ENCODE results near the gene CCNT2.
"Not testable (repeated sequence)": the region's sequence is repeated elsewhere in the genome, so short reads cannot be mapped to it uniquely, and the experiment has no call there.

Gene CCNT2

GRCh38 chr2:134976074-134976702 is 57.6 kb downstream of the CCNT2 start:
- DNase-seq: no peak

GRCh38 chr2:134977104-134977503 is 58.5 kb downstream of the CCNT2 start:
- DNase-seq: not testable (repeated sequence)

DNA sequence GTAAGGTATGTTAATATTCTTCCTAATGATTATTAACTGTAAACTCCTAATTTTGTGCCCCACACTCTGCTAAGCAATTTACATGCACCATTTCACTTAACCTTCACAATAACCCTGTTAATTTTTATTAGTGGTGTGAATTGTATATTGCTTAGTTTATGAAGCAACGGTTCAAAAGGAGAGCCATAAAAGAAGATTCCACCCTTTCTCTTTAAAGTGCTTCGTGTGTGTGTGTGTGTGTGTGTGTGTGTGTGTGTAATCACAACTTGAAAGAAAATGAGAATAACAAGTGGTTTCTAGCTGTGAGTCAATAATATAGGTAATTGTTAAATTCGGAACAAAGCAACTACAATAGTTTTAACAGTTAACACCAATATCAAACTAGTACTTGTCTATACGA is 60.6 kb downstream of the CCNT2 start:
- DNase-seq: no peak

DNA sequence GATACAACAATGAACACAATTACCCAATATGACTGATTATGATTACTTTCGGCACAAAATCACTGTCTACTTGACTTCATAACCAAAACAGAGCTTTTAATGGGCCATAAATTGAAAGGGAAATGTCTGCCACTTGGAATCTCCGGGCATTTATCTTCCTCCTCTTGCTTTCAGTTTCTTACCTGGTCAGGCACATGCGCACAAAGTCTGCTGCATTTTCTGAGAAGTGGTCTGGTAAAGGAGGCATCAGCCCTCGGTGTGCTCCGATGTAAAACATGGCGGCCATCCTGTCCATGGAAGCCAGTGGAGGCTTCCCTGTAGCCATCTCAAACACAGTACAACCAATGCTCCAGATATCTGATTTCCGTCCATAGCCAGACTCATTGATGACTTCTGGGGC is 62.0 kb downstream of the CCNT2 start:
- no peak for DNase-seq

DNA sequence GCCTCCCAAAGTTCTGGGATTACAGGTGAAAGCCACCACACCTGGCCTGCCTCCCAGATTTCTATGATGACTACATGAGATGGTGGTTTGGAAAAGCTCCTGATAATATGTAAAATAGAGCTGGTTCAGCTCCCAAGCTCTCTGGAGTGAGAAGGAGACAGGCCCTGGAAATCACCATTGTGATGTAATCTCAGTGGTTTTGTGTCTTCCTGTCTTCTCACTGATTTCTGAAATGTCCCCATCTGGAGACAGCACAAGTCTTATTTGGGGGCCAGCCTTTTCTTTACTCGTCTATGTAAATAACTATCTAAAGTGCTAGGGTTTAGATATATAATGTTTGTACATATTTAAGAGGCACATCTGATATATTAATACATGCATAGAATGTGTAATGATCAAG is 64.0 kb downstream of the CCNT2 start:
- no peak for DNase-seq

DNA sequence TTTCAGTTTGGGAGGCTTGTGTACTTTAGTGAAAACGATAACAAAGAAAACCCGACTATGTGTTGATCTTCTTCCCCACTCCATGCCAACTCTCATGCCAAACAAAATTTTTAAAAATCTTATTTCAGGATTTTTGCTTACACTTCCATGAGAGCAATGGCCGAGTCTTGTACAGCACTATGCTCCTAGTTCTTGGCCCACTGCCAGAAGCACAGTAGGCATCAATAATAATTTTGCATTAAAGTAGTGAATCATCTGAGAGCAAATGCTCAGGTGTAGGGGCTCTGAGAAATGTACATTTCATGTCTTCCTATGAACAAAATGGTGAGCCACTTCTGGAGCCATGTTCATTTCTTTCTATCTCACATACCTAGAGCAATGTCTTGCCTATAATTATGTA is 66.4 kb downstream of the CCNT2 start:
- DNase-seq: no peak

DNA sequence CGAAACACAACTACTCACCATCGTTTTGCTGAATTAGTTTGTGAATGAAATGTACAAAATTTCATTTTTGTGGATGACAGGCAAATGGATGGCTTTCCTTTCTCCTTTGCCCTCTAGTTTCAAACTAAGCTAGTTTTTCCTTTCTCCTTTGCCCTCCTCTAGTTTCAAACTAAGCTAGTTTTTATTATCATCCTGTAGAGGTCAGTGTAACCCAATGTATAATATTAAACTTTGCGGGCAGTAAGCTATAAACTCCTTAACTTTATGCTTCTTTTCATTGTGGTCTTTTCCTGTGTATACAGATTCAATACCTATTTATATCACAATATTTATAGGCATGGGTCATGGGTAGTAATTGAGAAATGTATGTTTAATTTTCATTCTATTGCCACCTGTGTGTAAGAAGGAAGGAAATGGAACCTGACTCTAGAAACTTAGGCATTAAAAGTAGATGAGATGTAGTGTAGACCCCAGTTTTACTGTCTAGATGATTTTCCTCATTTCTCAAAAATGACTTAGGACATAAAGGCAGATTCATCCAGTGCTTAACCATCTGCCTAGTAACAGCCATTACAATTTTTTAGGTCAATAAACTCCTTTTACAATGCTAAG is 70.5 kb downstream of the CCNT2 start:
- DNase-seq: peak; percentile 42

DNA sequence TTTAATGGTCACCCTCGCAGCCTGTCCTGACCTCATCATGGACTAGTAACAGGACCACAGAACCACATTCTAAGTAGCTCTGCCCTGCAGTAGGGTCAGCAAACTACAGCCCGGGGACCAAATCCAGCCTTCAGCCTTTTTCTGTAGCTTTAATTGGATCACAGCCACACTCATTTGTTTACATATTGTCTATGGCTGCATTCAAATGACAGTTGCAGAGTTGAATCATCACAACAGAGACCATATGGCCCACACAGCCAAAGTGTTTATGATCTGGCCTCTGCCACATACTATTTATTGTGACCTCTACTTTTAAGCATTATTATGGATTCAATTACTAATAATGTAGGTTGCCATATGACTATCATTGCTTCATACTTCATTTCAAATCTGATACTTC is 80.9 kb downstream of the CCNT2 start:
- DNase-seq: no peak

DNA sequence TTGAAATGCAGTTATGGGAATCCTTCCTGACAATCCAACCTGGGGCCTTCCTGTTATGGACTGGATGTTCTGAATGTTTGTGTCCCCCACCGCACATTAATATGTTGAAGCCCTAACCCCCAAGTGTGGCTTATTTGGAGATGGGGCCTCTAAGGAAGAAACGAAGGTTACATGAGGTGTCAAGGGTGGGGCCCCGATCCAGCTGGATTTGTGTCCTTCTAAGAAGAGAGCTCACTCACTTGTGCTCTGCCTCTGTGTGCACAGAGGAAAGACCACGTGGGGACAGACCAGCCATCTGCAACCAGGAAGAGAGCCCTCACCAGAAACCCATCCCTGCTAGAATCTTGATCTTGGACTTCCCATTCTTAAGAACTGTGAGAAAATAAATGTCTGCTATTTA is 84.2 kb downstream of the CCNT2 start:
- DNase-seq: no peak

- DNase-seq: peak; percentile 58
Observed at GRCh38 chr2:135004005-135004746, 85.6 kb downstream of the CCNT2 start.

DNA sequence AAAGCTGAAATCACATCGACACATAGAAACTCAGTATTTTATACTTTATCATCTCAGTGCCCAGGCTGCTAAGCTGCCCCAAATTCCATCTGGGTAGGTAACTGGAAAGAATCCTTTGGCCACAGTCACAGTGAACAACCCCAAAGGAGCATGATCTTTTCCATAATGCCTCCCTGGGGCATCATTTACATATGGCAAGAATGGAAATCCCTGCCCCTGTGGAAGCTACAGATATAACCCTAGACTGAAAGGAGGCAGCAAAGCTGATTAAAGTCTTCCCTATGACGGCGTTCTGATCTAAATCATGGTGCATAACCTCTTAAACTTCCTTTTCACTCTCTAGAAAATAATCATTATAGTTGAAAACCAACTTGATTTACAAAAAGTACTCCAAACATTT is 87.1 kb downstream of the CCNT2 start:
- DNase-seq: no peak

All from NCI-H1105 treated with DMSO at 0.1 percent for 48 hours (cell line).